ENCODE data around the gene CMC2. TPM values are rescaled to one million over a fixed set of nuclear protein-coding genes. Genes with fewer than 3 reads are reported as not detected.
A peak's percentile ranks its signal among the peaks of the same experiment; 100 is the strongest.

The CMC2 gene
- total RNA-seq, 3 donors from 2014 or later: 27.5 to 38.5 (median 31.5) TPM

DNA sequence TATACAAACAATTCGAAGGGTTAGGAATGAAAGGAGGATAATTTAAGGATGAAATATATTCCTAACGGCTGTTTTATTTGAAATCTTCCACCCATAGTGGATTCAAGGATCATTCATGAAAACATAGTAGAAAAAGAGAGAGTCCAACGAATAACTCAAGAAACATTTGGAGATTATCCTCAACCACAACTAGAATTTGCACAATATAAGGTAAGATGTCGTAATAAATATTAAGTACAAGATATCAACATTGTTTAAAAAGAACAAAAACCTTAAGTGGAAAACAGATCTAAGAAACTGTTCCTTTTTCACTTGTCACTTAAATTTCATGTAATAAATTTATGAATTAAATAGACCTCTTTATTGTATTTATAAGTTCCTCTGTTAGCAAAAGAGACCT is 19.7 kb upstream of the CMC2 start:
- H3K9me3 ChIP-seq: no peaks in the 10 kb centered on the region
- no peak overlapping the region for H3K27ac ChIP-seq
- intact Hi-C loops (cut with DNase I; ENCODE audit: low total_unique reads): no loop called here
- no peaks in the 10 kb centered on the region for H3K27me3 ChIP-seq
- H3K4me1 ChIP-seq: no peaks in the 10 kb centered on the region
- H3K36me3 ChIP-seq: no peaks in the 10 kb centered on the region
- no peak for DNase-seq (ENCODE audit: low spot score in 2 of 2)
- H3K4me3 ChIP-seq: no peak overlapping the region
- no peak for TF ChIP-seq POLR2AphosphoS5 (IDR thresholded peaks at IDR 0.05)
- no peak for TF ChIP-seq POLR2A (IDR thresholded peaks at IDR 0.05)

DNA sequence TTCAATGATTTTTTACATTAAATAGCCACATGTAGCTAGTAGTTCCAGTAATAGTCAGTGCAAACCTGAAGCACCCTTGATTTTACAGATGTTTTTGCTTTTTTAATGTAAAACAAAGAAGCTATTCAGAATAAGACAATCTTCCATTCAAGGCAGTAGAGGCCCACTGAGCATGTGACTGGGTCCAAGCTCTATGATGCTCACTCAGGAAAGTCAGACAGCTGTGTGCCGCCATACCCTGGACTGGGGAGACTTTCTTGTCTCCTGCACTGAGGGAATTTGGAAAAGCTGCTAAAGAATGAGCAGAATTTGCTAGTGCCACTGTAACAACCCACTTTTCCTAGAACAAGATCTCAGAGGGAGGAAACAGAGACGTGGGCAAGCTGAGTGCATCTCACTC is 11.8 kb upstream of the CMC2 start:
- intact Hi-C loops (cut with DNase I; ENCODE audit: low total_unique reads): no loop called here
- TF ChIP-seq, protein P1, sequence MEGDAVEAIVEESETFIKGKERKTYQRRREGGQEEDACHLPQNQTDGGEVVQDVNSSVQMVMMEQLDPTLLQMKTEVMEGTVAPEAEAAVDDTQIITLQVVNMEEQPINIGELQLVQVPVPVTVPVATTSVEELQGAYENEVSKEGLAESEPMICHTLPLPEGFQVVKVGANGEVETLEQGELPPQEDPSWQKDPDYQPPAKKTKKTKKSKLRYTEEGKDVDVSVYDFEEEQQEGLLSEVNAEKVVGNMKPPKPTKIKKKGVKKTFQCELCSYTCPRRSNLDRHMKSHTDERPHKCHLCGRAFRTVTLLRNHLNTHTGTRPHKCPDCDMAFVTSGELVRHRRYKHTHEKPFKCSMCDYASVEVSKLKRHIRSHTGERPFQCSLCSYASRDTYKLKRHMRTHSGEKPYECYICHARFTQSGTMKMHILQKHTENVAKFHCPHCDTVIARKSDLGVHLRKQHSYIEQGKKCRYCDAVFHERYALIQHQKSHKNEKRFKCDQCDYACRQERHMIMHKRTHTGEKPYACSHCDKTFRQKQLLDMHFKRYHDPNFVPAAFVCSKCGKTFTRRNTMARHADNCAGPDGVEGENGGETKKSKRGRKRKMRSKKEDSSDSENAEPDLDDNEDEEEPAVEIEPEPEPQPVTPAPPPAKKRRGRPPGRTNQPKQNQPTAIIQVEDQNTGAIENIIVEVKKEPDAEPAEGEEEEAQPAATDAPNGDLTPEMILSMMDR (IDR thresholded peaks at IDR 0.05): no peak
- TF ChIP-seq POLR2A (IDR thresholded peaks at IDR 0.05) (no peak), POLR2AphosphoS5 (IDR thresholded peaks at IDR 0.05) (no peak)
- no peaks in the 10 kb centered on the region for H3K36me3 ChIP-seq

DNA sequence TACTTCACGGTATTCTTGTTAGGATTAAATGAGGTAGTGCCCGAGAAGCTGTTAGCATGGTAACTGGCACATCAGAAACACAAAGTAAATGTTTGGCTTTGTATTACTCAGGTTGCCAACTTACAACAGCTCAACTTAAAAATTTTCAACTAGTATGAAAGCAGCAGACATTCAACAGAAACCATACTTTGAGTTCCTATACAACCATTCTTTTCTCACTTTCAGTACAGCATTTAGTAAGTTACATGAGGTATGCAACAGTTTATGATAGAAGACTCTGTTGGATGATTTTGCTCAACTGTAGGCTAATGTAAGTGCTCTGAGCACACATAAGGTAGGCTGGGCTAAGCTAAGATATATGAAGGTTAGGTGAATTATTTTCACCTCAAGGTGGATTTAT is 8.0 kb upstream of the CMC2 start:
- Histone ChIP-seq H3K36me3 (no peaks in the 10 kb centered on the region), H3K4me3 (no peak overlapping the region), H3K4me1 (no peaks in the 10 kb centered on the region), H3K27ac (no peak overlapping the region), H3K27me3 (no peaks in the 10 kb centered on the region), H3K9me3 (no peaks in the 10 kb centered on the region)
- DNase-seq (ENCODE audit: low spot score in 2 of 2): no peak
- intact Hi-C loops (cut with DNase I; ENCODE audit: low total_unique reads): no loop called here
- TF ChIP-seq, protein P1 (IDR thresholded peaks at IDR 0.05): no peak
- TF ChIP-seq POLR2AphosphoS5 (IDR thresholded peaks at IDR 0.05) (no peak), POLR2A (IDR thresholded peaks at IDR 0.05) (no peak)

More for the DNA sequence above, 11.8 kb upstream of the CMC2 start:
- Histone ChIP-seq H3K4me3 (no peak overlapping the region), H3K27me3 (no peaks in the 10 kb centered on the region), H3K27ac (no peak overlapping the region), H3K4me1 (no peaks in the 10 kb centered on the region), H3K9me3 (no peaks in the 10 kb centered on the region)
- DNase-seq (ENCODE audit: low spot score in 2 of 2): no peak

DNA sequence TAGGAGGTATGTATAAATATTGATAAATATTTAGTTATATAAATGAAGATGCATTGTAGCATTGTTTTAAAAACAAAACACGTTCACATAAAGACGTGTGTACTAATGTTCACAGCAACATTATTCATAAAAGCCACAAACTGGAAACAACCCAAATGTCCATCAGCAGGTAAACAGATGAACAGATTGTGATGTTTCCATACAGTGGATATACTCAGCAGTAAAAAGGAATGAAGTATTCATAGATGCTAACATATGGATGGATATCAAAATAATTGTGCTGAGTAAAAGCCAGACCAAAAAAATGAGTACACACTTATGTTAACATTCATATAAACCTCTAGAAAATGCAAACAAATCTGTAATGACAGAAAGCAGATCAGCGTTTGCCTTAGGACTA is 6.3 kb upstream of the CMC2 start:
- Histone ChIP-seq H3K36me3 (no peaks in the 10 kb centered on the region), H3K9me3 (no peaks in the 10 kb centered on the region), H3K4me3 (no peak overlapping the region), H3K4me1 (no peaks in the 10 kb centered on the region), H3K27me3 (no peaks in the 10 kb centered on the region), H3K27ac (no peak overlapping the region)
- no peak for DNase-seq (ENCODE audit: low spot score in 2 of 2)
- no peak for TF ChIP-seq POLR2AphosphoS5 (IDR thresholded peaks at IDR 0.05)
- TF ChIP-seq, protein P1 (IDR thresholded peaks at IDR 0.05): no peak
- TF ChIP-seq POLR2A (IDR thresholded peaks at IDR 0.05): no peak
- intact Hi-C loops (cut with DNase I; ENCODE audit: low total_unique reads): no loop called here

DNA sequence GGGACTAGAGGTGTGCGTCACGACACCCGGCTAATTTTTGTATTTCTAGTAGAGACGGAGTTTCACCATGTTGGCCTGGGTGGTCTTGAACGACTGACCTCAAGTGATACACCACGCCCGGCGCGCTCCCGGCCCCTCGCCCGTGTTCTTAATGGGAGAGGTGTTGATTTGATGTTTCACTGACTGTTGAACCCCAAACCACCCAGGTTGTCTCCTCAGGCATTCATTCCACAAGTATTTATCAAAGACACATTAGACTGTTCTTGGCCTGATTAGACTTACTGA is 1.8 kb upstream of the CMC2 start:
- DNase-seq (ENCODE audit: low spot score in 2 of 2): no peak
- TF ChIP-seq, protein P1 (IDR thresholded peaks at IDR 0.05): no peak
- TF ChIP-seq POLR2AphosphoS5 (IDR thresholded peaks at IDR 0.05): no peak
- TF ChIP-seq POLR2A (IDR thresholded peaks at IDR 0.05): no peak
- peaks cover 0 to 4% of the 10 kb centered on the region in 2 donors for H3K4me1 ChIP-seq
- intact Hi-C loops (cut with DNase I; ENCODE audit: low total_unique reads): no loop called here
- H3K27ac ChIP-seq: no peak overlapping the region
- H3K9me3 ChIP-seq: no peaks in the 10 kb centered on the region
- peak overlapping the region in 2 of 3 donors; percentile 95 to 96 for H3K4me3 ChIP-seq
- no peaks in the 10 kb centered on the region for H3K36me3 ChIP-seq
- no peaks in the 10 kb centered on the region for H3K27me3 ChIP-seq

DNA sequence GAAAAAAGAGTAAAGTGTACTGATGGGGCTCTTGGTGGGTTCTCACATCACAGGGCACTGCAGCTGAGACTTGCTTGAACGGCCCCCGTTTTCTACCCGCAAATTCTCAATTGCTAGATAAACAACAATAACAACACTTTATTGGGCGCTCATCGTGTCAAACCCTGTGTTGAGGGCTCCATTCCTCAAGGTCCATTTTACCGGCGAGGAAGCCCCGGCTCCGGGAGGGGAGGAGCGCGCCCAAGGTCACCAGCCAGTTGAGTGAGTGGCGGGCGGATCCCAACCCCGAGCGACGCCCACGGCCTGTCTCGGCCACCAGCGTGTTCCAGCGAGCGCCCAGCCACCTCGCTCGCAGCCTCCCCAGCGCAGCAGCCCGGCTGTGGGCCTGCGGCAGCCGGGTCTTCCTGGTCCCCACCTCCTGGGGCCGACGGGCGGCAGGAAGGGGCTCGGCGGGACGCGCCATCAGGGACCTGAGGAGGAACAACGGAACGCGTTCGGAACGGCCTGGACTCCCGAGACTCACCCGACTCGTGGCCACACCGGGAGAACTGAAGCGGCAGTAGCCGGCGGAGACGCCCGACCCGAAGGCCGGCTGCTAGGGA is 373 bp downstream of the CMC2 start:
- intact Hi-C loops (cut with DNase I; ENCODE audit: low total_unique reads): no loop called here
- Histone ChIP-seq H3K27ac (peak overlapping the region; percentile 98 to 99), H3K27me3 (no peaks in the 10 kb centered on the region), H3K9me3 (no peaks in the 10 kb centered on the region), H3K4me3 (peak overlapping the region; percentile 93 to 96 (median 95)), H3K36me3 (no peaks in the 10 kb centered on the region), H3K4me1 (peaks cover 0 to 4% of the 10 kb centered on the region in 2 donors)
- TF ChIP-seq, protein P1 (IDR thresholded peaks at IDR 0.05): no peak
- no peak for TF ChIP-seq POLR2A (IDR thresholded peaks at IDR 0.05)
- DNase-seq (ENCODE audit: low spot score in 2 of 2): peak; percentile 61 to 72

Measured in breast epithelium (tissue), 4 donors.